AG04450 (cell line): ENCODE measurements around the gene RFX3. TPM values are rescaled to one million over a fixed set of nuclear protein-coding genes. Genes with fewer than 3 reads are reported as not detected.

Experiments used
- CTCF ChIA-PET: fragments of 300-600, 350-600 bp; formaldehyde crosslinking; extraction: SDS; loops from one replicate; lab custom pipeline; 2022; ENCODE audit warnings: antibody characterized with exemption, inconsistent platforms; lab: Charles Lee
- POLR2A ChIA-PET: fragments of 350-600 bp; formaldehyde crosslinking; extraction: SDS; loops from one replicate; lab custom pipeline; 2021; ENCODE audit warnings: antibody characterized with exemption, inconsistent platforms; lab: Yijun Ruan, JAX
- DNase-seq: peaks from one replicate; pipeline ENCODE4 v3.0.0-alpha.2; 2011; ENCODE audit warnings: low read depth, low spot score
- H3K27ac ChIP-seq: one replicate; pipeline ENCODE4 v1.5.1; 2012; ENCODE audit warnings: low read depth, low read length, control low read depth
- H3K27me3 ChIP-seq: one replicate; pipeline ENCODE4 v1.6.0; 2012; ENCODE audit warnings: low read length; ENCODE audit not compliant: control insufficient read depth, insufficient read depth
- H3K4me3 ChIP-seq: 2 replicates; pipeline ENCODE4 v1.5.1; 2011; ENCODE audit warnings: mild to moderate bottlenecking, low read depth, low read length, control low read depth
- H3K9me3 ChIP-seq: 2 replicates; pipeline ENCODE4 v1.5.1; 2012; ENCODE audit warnings: low read length; ENCODE audit not compliant: control insufficient read depth, insufficient read depth
- polyA plus RNA-seq: library from polyadenylated mRNA; depleted of rRNA; stranded (reverse); fragments of >200 nt; gene quantifications from 2 replicates; pipeline ENCODE4 v1.2.3, GENCODE V29; 2011
- TF ChIP-seq, protein P1 (sequence below): IDR thresholded peaks from 2 replicates; pipeline ENCODE4 v1.5.1; 2011; ENCODE audit warnings: low read depth, low read length, control low read depth, inconsistent platforms

The RFX3 gene
- polyA plus RNA-seq, 1 experiment = 3.7 TPM

DNA sequence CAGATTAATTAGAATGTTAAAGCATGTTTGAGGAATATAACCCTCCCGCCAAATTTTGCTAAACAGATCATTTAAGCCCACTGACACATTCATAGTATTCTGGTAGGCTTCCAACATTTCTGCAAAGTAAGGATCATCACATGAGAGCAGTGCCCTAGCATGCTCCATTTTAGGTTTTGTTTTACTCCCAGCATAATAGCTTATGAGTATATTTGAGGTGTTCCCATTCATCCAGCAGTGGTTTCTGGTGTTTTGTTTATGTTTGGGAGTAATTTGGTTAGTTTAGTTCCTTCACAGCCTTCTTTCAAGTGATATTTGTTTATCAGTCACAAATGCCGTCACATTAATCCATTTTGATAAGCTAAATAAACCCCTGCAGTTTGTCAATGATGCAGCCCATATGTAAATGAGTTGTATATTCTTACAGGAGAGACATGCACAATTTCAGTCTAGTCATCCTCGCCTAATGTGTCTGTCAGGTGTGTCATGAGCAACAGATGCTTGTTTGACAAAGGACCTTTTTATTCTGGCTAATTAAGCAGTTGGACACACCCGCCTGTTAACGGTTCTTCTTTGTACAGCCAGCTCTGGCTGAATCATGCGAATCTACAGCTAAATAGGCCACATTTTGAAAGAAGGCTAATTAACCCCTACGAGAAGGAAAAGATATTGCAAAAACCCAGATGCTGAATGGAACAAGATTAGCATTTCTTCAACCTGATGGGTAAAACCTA lies 124.4 kb downstream of the RFX3 start:
- TF ChIP-seq, protein P1, sequence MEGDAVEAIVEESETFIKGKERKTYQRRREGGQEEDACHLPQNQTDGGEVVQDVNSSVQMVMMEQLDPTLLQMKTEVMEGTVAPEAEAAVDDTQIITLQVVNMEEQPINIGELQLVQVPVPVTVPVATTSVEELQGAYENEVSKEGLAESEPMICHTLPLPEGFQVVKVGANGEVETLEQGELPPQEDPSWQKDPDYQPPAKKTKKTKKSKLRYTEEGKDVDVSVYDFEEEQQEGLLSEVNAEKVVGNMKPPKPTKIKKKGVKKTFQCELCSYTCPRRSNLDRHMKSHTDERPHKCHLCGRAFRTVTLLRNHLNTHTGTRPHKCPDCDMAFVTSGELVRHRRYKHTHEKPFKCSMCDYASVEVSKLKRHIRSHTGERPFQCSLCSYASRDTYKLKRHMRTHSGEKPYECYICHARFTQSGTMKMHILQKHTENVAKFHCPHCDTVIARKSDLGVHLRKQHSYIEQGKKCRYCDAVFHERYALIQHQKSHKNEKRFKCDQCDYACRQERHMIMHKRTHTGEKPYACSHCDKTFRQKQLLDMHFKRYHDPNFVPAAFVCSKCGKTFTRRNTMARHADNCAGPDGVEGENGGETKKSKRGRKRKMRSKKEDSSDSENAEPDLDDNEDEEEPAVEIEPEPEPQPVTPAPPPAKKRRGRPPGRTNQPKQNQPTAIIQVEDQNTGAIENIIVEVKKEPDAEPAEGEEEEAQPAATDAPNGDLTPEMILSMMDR = no peak
- no peak for DNase-seq
- ChIA-PET CTCF (no interaction called here), POLR2A (no interaction called here)
- Histone ChIP-seq H3K27ac (no peak overlapping the region), H3K27me3 (no peaks in the 10 kb centered on the region), H3K4me3 (no peak overlapping the region), H3K9me3 (no peaks in the 10 kb centered on the region)

DNA sequence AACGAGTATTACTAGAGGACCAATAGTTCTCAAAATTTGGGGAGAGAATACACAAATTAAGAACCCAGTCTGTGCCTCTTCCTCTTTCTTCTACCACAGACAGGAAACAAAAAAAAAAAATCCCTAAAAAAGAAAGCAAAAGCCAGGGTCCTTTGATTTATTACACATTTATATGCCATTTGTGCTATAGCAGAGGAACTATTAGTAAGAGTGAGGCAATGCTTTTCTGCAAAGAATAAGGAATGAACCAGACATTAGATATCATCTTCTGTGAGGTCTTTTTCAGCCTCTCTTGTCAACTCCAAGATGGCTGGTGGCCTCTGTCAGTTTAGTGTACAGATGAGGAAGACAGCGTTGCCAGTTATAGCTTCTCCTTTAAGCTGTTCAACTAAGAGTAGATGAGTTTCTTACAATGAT lies 127.6 kb downstream of the RFX3 start:
- ChIA-PET POLR2A (no interaction called here), CTCF (no interaction called here)
- DNase-seq = no peak
- Histone ChIP-seq H3K27ac (no peak overlapping the region), H3K27me3 (no peaks in the 10 kb centered on the region), H3K4me3 (no peak overlapping the region), H3K9me3 (no peaks in the 10 kb centered on the region)
- TF ChIP-seq, protein P1 = no peak

DNA sequence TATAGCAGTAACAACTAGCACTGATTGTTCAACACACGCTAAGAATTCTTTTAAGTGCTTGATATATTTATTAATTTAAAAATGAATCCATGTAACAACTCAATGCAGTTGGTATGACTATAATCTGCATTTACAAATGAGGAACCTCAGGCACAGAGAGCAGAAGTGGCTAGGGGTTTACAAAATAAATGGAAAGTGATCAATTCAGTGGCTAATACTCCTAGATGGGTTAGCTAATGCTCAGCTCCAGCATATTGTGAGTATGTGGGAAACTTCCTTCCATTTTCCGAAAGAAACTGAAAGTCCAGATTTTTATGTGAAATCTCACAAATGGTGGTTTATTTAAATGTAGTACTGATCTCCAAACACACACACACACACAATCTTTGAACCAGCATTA lies 128.0 kb downstream of the RFX3 start:
- TF ChIP-seq, protein P1 = no peak
- Histone ChIP-seq H3K27ac (no peak overlapping the region), H3K4me3 (no peak overlapping the region), H3K9me3 (no peaks in the 10 kb centered on the region), H3K27me3 (no peaks in the 10 kb centered on the region)
- DNase-seq = no peak
- ChIA-PET POLR2A (no interaction called here), CTCF (no interaction called here)

DNA sequence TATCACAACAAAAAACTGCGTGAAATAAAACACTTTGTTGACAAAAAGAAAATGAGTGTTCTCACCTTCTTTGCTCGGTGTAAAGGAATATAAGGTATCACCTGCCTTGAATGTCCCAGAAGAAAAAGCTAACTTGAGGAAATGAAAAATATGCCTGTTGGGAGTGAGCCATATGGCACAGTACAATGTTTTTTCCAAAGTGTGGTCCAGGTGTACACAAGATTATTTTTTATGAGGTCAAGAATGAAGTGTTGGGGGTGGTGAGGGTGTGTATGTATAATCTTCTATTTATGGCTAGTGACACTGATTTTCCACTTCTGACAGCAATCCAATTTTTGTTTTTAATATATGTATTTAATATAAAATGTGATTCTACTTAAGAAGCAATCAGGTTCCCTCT lies 134.4 kb downstream of the RFX3 start:
- H3K4me3 ChIP-seq = no peak overlapping the region
- DNase-seq = no peak
- TF ChIP-seq, protein P1 = no peak
- POLR2A ChIA-PET = no interaction called here
- no peaks in the 10 kb centered on the region for H3K27me3 ChIP-seq
- H3K9me3 ChIP-seq = no peaks in the 10 kb centered on the region
- CTCF ChIA-PET = interaction anchor here (0.6 kb wide), 1 partner anchor 1887 kb away, joined by 7 read pairs; no protein-coding TSS in a partner anchor
- H3K27ac ChIP-seq = no peak overlapping the region

DNA sequence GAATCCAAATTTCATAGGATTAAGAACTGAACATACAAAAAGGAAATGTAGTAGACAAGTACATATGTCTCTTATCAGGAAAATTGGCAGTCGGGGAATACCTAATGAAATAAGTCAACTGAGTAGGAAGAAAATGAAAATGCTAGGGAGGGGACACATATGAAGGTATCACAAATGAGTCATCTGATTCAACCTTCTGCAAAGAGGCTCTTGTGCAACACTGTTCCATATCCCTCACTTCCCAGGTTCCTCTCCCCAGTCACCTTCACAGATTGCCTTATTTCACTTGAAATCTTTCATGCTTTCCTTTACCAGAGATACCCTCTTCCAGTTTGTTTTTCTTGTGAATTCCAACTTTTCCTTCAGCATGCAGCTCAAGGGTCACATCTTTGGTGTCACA lies 139.0 kb downstream of the RFX3 start:
- Histone ChIP-seq H3K27me3 (no peaks in the 10 kb centered on the region), H3K9me3 (no peaks in the 10 kb centered on the region), H3K4me3 (no peak overlapping the region), H3K27ac (no peak overlapping the region)
- POLR2A ChIA-PET = no interaction called here
- TF ChIP-seq, protein P1 = no peak
- no peak for DNase-seq
- CTCF ChIA-PET = no interaction called here
